IPS-NIHi11 (cell line): ENCODE measurements around the gene ABCA1.
"Not testable (repeated sequence)": the region's sequence is repeated elsewhere in the genome, so short reads cannot be mapped to it uniquely, and the experiment has no call there.

Experiments
- DNase-seq: peaks from one replicate; pipeline ENCODE4 v3.0.0; 2012; ENCODE audit warnings: mixed read lengths, low spot score

Gene ABCA1

GRCh38 chr9:104927912-104928740, at the start of gene ABCA1:
ABCA1 (minus strand) TSS chr9:104928155; CDS start chr9:104903679, 24,476 bp downstream.
- peak; percentile 85 for DNase-seq

GRCh38 chr9:104977580-104977979, 49.6 kb upstream of the ABCA1 start:
- no peak for DNase-seq

GRCh38 chr9:104977168-104977567, 49.2 kb upstream of the ABCA1 start:
- DNase-seq: no peak

GRCh38 chr9:104975966-104976595, 48.1 kb upstream of the ABCA1 start:
- DNase-seq: not testable (repeated sequence)

GRCh38 chr9:104974053-104974962, 46.4 kb upstream of the ABCA1 start:
- DNase-seq: no peak

- no peak for DNase-seq
These were observed 44.4 kb upstream of the ABCA1 start for GRCh38 chr9:104972242-104972866.

- DNase-seq: no peak
These were observed 43.6 kb upstream of the ABCA1 start for GRCh38 chr9:104971511-104971910.

- no peak for DNase-seq
These were observed 42.5 kb upstream of the ABCA1 start for GRCh38 chr9:104970271-104970987.

- peak; percentile 52 for DNase-seq
These were observed 41.2 kb upstream of the ABCA1 start for GRCh38 chr9:104969116-104969515.

- peak; percentile 90 for DNase-seq
These were observed 40.3 kb upstream of the ABCA1 start for GRCh38 chr9:104968025-104968982.

- DNase-seq: no peak
These were observed 35.1 kb upstream of the ABCA1 start for GRCh38 chr9:104963076-104963475.

- no peak for DNase-seq
These were observed 33.9 kb upstream of the ABCA1 start for GRCh38 chr9:104961701-104962359.

GRCh38 chr9:104961238-104961637, 33.3 kb upstream of the ABCA1 start:
- DNase-seq: peak; percentile 78

GRCh38 chr9:104960662-104961061, 32.7 kb upstream of the ABCA1 start:
- no peak for DNase-seq

- no peak for DNase-seq
These were observed 30.8 kb upstream of the ABCA1 start for GRCh38 chr9:104958751-104959150.

GRCh38 chr9:104958006-104958405, 30.1 kb upstream of the ABCA1 start:
- DNase-seq: not testable (repeated sequence)

GRCh38 chr9:104951487-104951886, 23.5 kb upstream of the ABCA1 start:
- DNase-seq: no peak

- DNase-seq: no peak
These were observed 22.9 kb upstream of the ABCA1 start for GRCh38 chr9:104950838-104951237.

- DNase-seq: no peak
These were observed 20.3 kb upstream of the ABCA1 start for GRCh38 chr9:104948277-104948676.

GRCh38 chr9:104944871-104945270, 16.9 kb upstream of the ABCA1 start:
- DNase-seq: no peak
